HS-5 (cell line): ENCODE measurements around the gene CRYBG3.
"Not testable (repeated sequence)": the region's sequence is repeated elsewhere in the genome, so short reads cannot be mapped to it uniquely, and the experiment has no call there.

Experiments used
- DNase-seq: peaks from one replicate; pipeline ENCODE4 v3.0.0-alpha.2; 2012; ENCODE audit warnings: low read depth

Gene CRYBG3

DNA sequence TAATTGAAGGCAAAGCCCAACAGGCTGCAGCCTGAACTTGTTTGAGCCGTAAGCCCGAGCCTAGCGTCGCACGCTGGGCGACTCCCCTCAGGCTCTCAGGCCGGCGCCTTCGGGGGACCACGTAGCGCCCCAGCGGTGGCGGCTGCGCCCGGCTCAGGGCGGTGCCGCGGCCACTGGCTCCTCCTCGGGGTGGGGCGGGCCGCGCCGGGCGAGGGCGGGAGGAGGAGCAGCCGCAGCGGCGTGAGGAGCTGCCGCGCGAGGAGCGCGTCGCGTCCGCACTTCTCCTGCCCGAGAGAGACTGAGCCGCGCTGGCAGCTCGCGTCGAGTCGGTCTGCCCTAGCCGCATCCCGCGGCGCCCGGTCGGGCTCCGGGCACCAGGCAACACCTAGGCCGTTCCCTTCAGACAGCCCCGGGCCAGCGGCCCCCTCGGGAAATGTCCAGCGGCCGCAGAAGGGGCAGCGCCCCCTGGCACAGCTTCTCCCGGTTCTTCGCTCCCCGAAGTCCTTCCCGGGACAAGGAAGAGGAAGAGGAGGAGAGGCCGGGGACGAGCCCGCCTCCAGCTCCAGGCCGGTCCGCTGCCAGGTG lies at the start of gene CRYBG3:
Gene CRYBG3 (plus strand): TSS at position 238 of the 585 bp plus-strand sequence. CDS start 196 bp downstream, at position 434.
- DNase-seq = peak; percentile 46

DNA sequence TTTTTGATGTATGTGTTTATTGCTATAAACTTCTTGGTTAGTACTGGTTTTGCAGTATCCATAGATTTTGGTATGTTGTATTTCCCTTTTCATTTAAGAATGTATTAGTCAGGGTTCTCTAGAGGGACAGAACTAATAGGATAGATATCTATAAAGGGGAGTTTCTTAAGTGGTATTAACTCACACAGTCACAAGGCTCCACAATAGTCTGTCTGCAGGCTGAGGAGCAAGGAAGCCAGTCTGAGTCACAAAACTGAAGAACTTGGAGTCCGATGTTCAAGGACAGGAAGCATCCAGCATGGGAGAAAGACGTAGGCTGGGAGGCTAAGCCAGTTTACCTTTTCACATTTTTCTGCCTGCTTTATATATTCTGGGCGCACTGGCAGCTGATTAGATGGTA lies 48.9 kb upstream of the CRYBG3 start:
- DNase-seq = no peak

DNA sequence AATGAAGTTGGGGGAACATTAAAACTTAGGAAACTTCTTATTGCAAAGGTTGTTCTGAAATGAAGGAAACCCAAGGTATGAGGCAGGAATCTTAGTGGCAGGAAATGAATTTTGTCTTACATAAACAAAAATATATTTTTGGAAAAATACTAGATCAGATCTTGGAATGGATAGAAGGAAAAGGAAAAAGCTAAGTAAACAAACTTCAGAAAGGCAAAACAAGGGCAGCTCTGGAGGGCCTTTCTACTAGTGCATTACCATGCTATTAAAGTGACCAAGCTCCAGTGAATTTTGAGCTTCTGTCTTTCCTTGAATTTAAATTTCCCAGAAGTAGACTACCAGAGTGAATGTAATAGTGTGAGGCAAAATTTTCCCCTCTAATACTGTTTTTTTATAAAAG lies 43.7 kb upstream of the CRYBG3 start:
- no peak for DNase-seq

DNA sequence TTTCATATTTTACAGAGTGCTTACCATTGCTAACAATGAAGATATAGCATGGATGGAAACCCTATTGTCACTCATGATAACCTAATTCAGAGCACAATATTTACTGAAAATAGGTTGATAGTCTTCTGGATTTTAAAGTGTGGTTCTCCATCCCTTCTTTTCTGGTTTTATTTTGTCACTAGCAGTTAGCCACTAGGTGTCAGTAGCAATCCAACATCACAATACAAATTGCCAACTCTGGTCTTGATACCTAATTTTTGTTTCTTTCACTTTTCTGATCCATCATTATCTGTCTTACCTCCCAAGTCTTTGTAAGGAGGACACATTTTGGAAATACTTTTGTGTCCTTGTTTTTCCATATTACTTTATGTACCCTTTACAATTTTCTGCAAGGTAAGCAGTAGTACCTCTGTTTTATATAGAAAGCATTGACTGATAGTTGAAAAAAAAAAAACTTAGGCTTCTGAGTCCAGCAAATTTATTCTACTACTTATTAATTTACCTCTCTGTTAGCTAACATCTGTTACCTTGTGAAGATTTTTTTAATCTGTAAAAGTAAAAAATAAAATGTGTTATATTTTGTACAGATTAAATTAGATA lies 28.3 kb upstream of the CRYBG3 start:
- DNase-seq = peak; percentile 20

DNA sequence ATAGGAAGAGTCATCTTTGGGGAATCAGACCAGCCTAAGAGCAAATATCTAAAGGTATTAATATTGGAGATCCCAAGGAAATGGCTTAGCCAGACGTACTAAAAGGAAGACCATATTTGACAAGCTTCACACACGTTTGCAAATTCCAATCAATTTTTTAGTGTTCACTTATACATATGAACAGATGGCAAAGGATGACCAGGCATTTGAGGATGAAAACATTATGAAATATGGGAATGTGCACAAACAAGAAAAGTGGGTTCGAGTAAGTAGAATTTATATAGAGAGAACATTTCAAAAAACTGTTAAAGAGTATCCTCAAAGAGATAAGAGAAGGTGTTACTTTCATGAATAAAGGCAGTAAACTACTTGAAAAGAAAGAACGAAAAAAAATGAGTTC lies 25.9 kb upstream of the CRYBG3 start:
- no peak for DNase-seq

DNA sequence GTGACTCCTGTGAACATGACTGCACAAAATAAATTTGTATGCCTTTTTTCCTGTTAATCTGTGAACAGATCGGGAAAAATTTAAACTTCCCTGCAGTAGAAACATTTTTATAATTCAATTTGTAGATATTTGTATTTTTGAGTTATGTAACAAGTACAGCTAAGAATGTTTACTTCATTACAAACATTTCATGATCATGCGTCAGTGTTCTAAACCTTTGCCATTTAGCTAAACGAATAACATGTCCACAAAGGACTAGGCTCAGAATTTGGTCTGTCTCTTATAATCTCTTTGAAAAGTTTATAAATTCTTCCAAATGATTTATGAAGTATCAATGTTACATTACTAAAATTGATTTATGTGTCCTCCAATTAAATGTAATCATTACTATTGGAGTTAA lies 17.3 kb upstream of the CRYBG3 start:
- no peak for DNase-seq

DNA sequence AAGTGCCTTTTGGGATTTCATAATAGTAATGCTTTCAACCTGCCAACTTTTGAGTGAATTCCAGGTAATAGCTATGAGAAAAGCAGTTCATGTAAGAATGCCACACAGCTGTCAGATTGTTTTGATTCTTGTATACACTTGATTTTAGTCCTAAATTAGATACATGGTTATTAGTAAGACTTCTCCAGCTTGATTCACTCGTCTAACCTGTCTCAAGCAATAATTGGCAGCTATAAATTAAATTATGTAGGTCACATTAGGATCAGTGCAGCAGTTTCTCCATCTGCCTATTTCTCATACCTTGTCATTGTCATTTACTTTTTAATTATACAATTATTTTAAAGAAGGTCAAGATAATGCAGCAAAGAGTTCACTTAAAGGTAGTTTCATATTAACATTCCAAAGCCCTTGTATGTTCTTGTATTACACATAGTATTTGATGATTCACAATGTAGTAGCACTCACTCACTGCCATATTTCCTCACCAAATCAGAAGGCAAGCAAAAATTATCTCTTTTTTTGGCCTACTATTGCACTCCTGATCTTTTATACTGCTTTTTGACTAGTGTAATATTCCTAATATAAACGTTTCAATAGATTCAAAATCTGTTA lies 10.9 kb upstream of the CRYBG3 start:
- no peak for DNase-seq

DNA sequence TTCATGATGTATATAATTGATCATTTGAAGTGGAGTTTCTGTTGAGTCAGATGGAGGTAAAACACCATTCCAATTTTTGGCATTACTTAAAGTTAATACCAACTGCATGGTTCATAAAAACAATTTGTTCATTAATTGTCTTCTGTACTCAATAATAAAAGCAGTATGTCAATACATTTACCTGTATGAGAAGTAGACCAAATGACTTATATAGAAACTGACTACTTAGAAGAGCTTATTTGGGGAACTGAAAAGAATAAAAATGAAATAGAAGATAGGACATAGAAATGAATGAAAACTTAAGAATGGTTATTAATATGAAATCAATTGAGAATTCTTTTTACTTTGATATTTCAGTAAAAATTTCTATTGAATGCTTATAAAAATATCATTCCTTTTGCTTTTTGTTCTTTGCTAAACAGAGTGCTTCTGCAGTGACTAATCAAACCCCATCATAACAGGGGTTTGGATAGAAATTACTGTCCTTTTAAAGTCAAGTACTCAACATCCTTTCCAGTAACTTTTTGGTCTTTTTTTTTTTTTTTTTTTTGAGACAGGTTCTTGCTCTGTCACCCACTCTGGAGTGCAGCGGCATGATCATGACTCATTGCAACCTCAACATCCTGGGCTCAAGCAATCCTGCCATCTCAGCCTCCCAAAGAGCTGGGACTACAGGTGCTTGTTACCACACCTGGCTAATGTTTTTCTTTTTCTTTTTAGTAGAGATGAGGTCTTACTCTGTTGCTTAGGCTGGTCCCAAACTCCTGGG lies 6.5 kb upstream of the CRYBG3 start:
- no peak for DNase-seq

DNA sequence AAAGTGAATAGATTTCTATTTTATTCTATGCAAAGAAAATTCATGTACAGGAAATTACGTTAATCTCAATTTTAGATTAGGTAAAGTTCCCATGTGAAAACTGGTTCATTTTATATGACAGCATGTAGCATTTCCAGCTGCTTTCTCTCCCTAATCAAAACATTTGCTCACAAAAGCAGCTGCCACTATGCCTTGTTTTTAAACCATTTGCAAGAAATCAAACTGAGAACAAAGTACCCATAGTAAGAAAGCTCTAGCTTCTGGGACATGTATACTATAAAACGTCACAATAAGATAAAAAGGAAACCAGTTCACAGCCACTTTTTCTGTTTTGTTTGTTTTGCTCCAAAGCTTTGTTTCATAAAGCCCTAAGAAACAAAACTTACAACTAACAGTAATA lies 5.0 kb upstream of the CRYBG3 start:
- DNase-seq = no peak

DNA sequence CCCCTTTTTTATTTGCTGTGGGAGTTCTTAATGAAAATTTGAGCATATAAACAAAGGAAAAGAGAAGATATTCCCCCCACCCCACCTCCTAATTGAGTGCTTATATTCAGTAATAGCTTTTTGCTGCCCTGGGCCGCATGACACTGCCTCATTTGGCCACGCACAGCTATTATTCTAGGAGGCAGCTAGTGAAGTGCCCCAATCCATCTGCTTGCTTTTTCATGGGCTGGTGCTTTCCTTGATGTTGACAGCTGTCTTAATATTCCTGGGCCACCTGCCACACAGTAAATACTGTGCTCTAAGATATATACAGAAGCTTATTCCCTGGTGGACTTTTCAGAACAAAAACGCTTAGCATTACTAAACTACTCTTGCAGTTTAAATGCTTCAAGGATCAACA lies 3.8 kb upstream of the CRYBG3 start:
- no peak for DNase-seq

DNA sequence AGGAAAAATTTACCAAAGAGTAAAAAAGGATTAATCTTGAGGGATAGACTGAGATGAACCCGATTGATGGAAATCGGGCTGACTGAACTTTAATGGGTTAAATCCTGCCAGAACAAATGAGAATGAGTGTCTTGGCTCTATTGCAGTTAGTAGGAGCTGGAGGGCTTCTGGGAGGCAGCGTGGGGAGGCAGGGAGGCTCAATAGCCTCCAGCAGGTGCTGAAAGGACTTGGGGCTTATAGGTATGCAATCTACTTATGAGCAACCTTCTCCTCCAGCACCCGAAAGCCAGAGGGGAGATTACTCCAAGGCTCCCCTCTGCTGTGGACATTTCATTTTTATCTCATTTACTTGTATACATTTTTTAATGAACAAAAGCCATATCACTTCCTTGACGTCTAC lies 1.0 kb upstream of the CRYBG3 start:
- no peak for DNase-seq

DNA sequence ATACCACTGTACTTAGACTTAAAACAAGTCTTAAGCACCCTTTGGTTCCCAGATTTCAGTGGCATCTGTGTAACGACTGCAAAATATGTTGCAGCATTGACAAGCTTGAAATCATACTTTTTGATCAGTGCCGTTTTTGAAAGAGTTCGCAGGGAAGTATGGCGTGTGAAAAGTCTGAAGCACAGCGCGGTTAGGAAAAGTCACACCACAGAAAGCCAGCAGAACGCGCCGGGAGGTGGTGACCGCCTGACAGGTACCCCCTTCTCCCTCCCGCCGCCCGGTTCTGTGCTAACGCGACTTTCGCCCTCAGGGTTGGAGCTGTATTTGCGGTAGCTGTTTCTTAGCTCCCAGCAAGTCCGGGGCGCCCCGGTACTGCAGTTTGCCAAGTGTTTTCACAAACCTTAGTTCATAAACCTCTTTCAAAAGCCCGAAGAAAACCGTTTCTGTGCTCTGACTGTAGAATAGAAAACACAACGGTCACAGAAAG lies 481 bp upstream of the CRYBG3 start:
- peak; percentile 43 for DNase-seq

DNA sequence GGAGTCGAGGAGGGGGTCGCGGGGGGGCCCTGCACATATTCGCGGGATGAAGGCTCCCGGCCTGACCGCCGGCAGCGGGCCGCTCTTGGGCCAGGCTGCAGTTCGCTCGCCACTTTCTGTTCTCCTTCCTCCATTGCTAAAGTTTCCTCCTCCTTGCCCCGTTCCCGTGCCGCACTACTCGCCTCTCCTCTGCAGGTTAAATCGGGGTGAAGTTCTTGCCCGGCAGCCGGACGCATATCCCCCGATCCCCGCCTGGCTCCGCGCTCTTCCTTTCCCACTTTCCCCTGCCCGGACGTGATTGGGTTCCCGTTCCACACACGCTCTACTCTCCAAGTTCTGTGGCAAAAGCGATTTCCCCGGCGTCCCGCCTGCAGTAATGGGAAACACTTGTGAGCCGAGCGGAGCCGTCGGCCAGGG lies 556 bp downstream of the CRYBG3 start:
- DNase-seq = peak; percentile 36

DNA sequence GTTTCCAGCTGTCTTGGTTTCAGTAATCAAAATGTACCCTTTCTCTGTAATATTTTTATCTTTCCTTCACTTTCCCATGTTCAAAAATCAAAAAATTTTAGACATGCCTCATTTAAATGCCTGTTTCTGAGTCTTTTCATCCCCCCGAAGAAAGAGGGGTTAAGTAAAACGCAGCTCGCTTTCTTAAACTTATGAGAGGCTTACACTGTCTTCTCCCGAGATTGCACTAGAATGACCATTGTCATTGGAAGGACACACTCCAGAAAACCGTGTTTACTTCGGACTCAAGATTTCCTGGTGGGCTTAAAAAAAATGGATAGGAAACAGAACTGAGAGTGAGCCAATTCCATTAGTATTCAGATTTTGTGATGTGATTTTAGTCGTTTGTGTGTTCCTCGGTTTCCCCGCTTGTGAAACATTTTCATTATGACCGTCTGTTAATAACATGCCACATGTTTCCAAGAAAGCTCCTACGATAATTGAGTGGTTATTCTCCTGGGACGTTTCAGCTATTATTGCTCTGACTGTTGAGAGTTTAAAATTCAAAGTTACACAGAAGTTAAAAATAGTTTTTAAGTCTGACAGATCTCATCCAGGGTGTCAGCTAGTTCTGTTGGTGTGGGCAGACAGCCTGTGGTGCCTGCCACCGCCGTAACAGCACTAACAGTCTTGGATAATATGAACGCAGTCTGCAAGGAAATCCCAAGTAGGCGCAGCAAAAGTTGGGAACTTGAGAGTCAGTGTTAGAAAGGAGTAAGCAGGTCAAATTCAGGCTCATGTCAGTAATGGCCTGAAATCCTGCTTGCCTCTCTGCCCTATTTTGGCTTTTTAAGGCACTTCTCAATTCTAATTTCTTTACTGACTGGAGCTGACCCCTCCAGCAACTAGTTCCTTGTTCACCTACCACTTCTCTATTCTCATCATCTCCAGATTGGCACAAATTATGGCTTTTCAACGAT lies 1.5 kb downstream of the CRYBG3 start:
- no peak for DNase-seq

DNA sequence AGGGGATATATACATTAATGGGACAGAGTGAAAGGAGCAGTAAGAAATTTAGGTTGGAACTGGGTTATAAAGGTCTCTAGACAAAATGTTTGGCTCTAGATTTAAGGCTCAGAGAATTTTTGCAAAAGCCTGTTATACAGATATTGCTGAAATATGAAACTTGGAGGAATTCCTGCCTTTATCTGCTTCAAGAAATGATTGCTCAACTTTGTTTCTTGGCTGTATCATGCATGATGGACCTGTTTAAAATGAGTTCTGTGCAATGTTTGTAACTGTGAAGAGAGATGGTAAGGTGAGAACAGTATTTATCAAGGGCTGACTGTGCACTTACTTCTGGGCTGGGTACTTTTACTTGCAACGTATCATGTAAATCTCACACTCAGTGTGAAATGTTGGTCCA lies 3.3 kb downstream of the CRYBG3 start:
- no peak for DNase-seq

DNA sequence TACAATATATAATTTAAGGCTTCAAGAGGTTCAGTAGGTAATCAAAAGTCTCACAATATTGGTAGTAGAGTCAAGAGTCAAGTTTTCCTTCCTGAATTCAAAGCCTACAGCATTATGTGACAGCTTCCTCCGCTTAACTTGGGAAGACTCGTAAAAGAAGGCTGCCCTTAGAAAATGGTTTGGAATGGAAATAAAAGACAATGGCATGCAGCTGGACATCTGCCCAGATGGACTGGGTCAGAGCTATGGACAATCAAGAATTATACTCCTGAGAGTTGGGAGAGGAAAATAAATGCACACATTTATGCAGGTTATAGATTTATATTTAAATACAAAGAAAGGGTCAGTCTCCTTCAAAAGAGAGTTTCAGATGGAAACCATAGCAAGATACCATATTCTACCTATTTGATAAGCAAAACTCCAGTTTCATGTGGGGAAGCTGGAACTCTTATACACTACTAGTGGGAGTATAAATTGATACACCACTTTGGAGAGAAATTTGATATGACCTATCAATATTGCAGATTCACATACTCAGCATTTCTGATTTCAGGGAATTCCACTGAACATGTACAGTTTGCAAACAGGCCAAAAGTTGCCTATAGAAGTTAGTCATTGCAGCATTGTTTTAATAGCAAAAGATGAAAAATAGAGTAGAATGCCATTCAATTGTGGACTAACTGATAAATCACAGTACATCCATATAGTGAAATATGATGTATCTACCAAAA lies 6.1 kb downstream of the CRYBG3 start:
- no peak for DNase-seq

DNA sequence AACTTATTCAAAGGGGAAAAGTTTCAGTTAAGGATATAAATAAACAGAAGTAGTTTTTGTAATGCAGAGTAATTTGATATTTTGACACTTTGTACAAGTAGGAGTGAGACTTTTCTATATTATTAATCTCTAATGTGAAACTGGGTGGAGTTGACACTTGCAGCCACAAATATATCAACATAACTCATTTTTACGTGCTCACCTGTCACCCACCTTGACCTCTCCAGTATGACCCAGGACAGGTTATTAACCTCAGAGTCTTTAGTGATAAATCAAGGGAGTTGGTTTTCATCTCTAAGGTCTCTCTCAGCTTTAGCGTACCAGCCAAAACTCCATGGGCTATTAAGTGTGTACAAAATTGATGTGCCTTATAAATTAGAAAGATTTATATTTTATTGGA lies 7.4 kb downstream of the CRYBG3 start:
- no peak for DNase-seq

DNA sequence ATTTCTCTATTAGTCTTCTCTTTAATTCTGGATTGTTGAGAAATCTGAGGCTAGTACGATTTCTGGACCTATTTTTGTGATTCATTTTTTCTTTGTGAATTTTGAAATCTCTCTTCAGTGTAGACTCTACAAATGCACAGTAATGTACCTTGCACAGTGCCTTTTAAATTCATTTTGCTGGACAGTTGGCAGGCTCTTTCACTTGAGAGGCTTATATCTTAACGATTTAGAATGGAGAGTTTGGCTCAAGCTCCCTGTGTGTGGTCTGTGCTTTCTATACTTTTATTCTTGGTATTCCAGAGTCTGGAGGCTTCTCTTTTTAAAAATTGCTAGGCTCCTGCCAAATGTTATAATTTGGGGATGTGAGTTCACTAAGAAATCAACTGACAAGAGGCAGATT lies 8.8 kb downstream of the CRYBG3 start:
- no peak for DNase-seq

DNA sequence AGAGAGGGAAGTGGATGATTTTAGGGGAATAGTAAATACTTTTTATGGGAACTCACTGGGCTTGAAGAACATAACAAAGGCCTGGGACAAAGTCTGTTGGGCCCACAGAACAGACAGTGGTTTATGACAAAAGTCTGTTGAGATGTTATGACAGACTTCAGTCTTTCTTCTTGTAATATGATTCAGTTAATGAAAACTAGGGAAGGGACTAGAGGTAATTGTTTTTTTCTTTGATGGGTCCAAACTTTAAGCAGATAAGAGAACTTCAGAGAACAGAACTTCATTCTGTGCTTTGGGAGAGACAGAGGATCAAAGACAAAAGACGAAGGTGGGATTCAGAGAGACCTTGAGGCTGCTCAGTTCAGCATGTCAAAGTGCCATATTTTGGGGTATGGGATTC lies 9.3 kb downstream of the CRYBG3 start:
- DNase-seq = no peak

DNA sequence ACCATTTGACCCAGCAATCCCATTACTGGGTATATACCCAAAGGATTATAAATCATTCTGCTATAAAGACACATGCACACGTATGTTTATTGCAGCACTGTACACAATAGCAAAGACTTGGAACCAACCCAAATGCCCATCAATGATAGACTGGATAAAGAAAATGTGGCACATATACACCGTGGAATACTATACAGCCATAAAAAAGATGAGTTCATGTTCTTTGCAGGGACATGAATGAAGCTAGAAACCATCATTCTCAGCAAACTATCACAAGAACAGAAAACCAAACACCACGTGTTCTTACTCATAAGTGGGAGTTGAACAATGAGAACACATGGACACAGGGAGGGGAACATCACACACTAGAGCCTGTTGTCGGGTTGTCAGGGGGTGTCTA lies 11.4 kb downstream of the CRYBG3 start:
- not testable (repeated sequence) for DNase-seq

DNA sequence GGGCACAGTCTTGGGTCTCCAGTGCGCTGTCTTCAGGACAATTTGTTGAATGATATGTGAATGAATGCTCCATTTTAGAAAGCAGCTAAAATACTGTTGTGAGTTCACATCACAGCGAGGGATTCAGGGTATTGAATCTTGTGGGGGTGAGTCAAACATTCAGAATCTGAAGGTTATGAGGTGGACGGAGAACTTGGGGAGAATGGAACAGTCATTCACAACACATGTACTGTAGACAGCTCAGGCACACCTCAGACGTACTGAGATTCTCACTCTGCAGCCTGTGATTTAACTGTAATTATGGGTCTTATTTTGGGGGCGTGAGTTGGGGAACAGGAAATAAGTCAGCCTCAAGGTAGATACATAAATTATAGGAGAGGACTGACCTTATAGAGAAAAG lies 13.9 kb downstream of the CRYBG3 start:
- DNase-seq = no peak
